NCI-H128 (cell line): ENCODE results near the gene THOC3.
"Not testable (repeated sequence)": the region's sequence is repeated elsewhere in the genome, so short reads cannot be mapped to it uniquely, and the experiment has no call there.

Source experiments
- DNase-seq: peaks from one replicate; lab custom pipeline; 2025; ENCODE audit not compliant: unreplicated experiment; lab: John Stamatoyannopoulos, UW

The THOC3 gene

DNA sequence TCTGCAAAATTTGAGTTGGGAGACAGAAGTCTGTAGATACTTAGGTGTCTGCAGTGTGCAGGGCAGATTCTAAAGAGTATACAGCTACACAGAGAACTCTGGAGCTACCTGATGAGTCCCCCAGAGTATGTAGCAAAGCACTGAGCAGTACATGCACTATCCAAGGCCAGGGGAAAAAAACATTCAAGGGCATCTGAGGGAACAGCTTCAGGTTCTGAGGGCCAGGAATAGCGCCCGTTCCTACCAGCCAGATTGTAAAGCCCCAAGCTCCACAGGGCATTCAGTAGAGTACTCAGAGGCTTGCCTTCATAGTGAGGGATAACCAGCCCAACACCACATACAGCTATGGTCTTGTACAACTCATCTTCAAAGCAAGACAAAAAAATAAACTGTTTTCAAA is 27.5 kb downstream of the THOC3 start:
- not testable (repeated sequence) for DNase-seq

DNA sequence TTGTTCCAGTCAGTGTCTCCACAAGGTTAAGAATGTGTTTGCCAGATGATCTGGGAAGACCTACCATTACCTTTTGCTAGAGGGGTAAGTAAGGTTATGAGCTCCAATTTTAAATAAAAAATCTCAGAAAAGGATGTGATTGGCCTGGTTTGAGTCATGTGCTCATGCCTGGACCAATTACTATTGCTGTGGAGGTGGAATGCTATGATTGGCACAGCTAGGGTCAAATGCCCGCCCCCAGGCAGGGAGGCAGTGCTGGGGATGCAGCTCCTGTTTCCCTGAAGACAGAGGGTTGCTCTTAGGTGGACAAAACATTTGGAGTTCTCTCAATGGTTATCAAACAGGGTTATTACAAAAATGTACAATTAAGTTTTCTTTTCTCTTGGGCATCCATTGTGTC is 29.6 kb downstream of the THOC3 start:
- DNase-seq = not testable (repeated sequence)

DNA sequence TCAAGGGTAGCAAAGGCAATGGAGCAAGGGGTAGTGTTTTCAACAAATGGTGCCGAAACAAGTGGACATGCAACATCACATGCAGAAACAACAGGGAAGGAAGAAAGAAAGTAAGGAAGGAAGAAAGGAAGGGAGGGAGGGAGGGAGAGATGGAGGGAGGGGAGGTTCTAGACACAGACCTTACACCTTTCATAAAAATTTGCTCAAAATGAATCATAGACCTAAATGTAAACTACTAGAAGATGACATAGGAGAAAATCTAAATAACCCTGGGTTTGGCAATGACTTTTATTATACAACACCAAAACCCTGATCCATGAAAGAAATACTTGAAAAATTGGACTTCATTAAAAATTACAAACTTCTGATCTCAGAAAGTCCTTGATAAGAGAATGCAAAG is 39.4 kb downstream of the THOC3 start:
- not testable (repeated sequence) for DNase-seq

DNA sequence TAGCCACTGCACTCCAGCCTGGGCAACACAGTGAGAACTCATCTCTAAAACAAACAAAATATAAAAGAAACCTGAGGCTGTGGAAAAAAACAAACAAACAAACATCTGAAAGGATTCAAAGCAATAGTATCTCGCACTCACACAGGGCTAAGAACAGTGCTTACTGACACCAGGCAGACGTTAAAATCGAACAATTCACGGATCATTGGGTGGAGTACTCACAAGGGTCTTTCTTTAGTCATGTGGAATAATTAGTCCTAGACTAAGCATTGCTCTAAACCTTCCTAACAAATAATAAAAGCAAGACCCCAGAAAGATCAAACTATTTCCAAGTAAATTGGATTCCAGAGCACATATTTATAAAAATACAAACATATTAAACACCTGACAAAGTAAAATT is 43.0 kb downstream of the THOC3 start:
- DNase-seq = not testable (repeated sequence)

DNA sequence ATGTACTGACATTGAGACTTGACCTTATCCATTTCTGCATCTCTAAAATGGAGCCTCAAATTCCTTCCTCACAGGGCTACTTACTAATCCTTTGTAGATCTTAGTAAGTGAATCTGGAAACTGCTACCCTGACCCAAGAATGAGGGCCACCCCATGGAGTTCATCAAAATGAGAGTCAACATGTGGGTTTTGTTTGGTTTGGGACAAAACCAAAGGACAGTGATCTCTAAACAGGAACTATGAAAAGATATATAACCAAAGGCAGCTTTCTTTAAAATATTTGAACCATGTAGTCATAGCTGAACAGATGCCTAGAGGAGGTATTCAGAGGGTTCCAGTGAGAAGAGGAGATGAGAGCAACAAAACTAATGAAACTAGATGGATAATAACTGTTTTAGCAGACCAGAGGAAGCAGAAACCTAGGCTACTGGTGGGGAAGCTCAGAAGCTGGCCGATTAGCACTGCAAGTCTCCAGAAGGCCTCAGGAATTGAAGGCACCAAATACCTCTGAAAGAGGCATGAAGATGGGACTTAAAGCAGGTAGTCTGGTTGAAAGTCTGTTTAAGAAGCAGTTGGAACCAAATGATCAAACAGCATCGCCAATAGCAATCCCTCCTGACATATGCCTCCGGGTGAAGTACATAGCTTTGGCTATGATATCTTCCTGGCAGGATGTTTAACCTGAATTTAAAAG is 45.8 kb downstream of the THOC3 start:
- DNase-seq = no peak

DNA sequence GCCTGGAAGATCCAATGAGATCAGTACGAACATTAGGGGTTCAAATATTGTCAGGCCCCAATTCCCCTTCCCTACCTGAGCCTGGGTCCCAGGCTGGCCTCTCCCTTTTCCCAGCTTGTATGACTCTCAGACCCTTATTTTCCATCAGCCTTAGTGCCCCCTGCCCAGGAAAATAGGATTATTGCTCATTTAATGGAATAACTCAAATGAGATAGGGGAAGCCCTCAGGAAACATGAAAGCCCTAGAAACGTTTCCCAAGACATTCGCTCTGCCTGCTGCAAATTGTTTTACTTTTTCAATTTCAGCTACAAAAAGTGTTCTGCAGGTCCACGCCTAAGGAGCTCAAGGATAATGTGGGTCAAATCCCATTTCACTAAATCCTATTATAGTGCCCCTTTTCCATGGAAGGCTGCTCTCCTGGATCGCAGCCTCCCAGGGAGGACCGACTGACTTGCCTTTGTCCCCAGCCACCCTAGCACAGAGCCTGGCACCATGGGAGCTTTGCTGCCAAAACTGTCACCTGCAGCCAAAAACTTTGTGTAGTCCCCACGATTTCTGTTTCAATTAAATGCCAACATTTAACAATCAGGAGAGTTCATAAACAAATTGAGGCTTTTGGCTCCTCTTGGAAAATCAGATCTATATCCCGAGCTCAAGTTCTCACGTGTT is 46.9 kb downstream of the THOC3 start:
- no peak for DNase-seq

DNA sequence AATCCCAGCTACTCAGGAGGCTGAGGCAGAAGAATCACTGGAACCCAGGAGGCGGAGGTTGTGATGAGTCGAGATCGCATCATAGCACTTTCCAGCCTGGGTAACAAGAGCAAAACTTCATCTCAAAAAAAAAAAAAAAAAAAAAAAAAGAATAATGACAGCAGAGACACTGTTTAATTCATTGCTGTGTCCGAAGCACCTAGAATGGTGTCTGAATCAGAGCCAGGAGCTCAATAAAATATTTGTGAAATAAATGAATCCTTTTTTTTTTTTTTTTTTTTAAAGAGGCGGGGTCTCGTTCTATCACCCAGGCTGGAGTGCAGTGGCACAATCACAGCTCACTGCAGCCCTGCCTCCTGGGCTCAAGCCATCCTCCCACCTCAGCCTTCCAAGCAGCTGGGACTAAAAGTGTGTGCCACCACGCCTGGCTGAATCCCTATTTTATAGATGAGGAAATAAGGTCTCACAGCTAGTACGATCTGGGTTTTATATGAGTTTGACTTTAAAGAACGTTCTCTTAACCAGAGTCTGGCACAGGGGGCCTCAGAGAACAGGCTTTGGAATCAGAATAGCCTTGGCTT is 47.8 kb downstream of the THOC3 start:
- no peak for DNase-seq

DNA sequence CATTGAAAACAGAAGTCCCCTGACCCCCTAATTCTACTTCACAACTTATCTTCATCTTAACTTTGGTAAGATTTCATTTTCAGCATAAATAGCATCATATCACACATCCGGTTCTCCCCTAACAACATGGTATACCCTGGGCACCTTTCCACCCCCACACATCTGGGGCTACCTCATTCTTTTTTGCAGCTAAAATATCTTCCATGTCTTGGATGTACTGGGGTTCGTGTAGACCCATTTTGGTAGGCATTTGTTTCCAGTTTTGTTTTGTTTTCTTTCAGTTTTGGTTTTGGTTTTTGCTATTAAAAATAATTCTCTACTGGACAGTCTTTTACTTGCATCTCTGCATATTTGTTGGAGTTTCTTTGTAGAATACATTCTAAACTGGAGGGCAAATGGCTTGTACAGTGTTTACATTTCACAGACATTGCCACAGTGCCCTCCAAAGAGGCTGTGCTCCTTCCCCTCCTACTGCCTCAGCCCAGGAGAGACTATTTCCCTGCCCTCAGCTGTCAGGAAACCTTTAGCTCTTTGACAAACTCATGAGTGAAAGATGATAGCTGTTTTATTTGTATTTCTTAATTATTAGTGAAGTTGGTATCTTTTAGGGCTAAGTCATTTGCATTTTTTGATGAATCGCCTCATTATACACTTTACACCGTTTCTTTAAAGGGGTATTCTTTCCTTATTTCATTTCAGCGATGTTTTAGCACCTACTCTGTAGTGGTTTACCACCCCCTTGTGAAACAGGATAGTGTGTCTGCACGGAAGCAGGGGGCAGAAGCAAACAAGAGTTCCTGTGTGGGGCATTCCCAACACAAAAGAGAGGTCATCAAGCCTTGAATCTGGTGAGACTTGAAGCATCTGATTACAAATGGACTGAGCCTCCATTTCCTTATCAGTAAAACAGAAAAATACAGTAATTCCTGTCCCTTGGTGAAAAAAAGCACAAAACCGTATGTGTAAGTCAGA is 52.8 kb downstream of the THOC3 start:
- not testable (repeated sequence) for DNase-seq

DNA sequence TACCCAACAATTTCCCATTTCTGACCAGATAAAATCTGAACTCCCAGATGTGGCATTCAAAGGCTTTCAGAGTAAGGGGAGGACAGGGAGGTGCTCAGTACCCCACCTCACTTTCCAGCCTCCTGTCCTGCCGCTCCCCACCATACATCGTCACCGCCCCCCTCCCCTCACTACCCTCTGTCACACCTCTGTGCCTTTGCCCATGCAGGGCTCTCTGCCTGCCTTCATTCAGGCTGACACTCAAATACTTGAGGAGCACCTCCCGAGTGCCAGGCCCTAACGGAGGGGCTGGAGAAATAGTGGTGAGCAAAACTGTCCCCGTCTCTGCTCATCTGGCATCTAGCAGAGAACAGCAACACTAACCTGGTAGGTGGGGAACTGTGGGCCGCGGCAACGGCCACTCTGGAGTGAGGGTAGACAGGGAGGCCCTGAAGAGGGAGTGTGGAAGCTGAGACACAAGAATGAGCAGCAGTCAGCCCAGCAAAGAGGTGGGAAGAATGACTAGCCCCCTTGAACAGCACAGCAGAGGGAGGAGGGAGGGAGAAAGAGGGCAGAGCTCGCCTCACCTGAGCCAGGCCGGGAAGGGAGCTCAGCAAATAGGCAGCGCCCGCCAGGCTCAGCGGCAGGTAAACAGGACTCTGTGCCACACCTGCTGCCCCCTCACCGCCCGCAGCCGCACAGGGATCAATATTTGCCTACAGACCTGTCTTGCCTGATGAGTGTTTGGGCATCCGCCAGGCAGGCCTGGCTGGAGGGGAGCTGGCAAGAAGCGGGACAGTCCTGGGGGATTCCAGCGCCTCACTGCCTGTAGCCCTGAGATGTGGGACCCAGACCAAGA is 54.1 kb downstream of the THOC3 start:
- DNase-seq = not testable (repeated sequence)

DNA sequence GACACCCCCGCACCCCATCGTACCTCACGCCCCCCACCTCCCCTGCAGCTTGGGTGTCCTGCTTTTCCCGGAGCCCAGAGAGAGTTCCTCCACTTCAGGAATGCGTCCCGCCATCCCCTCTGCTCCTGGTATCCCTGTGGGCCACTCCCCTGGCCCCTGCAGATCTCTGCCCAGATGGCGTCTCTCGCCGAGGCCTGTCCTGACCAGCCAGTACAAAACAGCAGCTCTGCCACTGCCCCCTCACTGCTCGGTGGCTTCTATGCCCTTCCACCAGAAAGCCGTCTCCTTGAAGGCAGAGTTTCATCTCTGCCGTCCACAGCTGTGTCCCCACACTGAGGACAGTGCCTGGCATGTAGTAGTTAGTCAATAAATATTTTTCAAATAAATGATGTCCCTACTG is 58.0 kb downstream of the THOC3 start:
- not testable (repeated sequence) for DNase-seq
